Suprapubic skin (tissue), 4 donors: Measurements from ENCODE around the gene MAPKAPK3. TPM values are rescaled to one million over a fixed set of nuclear protein-coding genes. Genes with fewer than 3 reads are reported as not detected.

Experiments
- DNase-seq, 2 donors: peaks; one replicate each; pipeline ENCODE4 v3.0.0-alpha.2; 2019; ENCODE audit warnings: low spot score in 2 of 2
- H3K27ac ChIP-seq: fragments of 200-600 bp; sonication (generic); one replicate; pipeline ENCODE4 v1.5.1; 2019
- H3K27me3 ChIP-seq: fragments of 200-600 bp; sonication (generic); one replicate; pipeline ENCODE4 v1.5.1; 2019
- H3K36me3 ChIP-seq: fragments of 200-600 bp; sonication (generic); one replicate; pipeline ENCODE4 v1.5.1; 2019
- H3K4me1 ChIP-seq: fragments of 200-600 bp; sonication (generic); one replicate; pipeline ENCODE4 v1.5.1; 2019
- H3K4me3 ChIP-seq: fragments of 200-600 bp; sonication (generic); one replicate; pipeline ENCODE4 v1.5.1; 2019; ENCODE audit warnings: mild to moderate bottlenecking
- H3K9me3 ChIP-seq: fragments of 200-600 bp; sonication (generic); one replicate; pipeline ENCODE4 v1.5.1; 2019
- EP300 ChIP-seq: sonication (generic); formaldehyde crosslinking; IDR thresholded peaks from one replicate; pipeline ENCODE4 v1.6.1; 2017; ENCODE audit warnings: antibody characterized with exemption
- POLR2A ChIP-seq, 2 donors: fragments of 450-650 bp; IDR thresholded peaks; one replicate each; pipeline ENCODE4 v1.6.1; 2017; ENCODE audit warnings: antibody characterized with exemption in 2 of 2, mild to moderate bottlenecking in 2 of 2, moderate library complexity in 2 of 2
- POLR2AphosphoS5 ChIP-seq, 3 donors: sonication (generic); formaldehyde crosslinking; IDR thresholded peaks; one replicate each; pipeline ENCODE4 v1.6.1; 2017; ENCODE audit warnings: antibody characterized with exemption in 3 of 3
- WGBS: methylation state at CpG from one replicate; pipeline ENCODE4 v1.1.5; 2018; 5-methylcytosine and 5-hydroxymethylcytosine counted together
- total RNA-seq, 4 donors: library from RNA; depleted of rRNA; stranded (reverse); fragments of >200 nt; gene quantifications; one replicate each; pipeline ENCODE4 v1.1.0, GENCODE V29; 2016
- TF ChIP-seq, protein P1 (sequence below), 2 donors: fragments of 200-600 bp in 1 of 2; fragments of 450-650 bp in 1 of 2; sonication (generic) in 1 of 2; IDR thresholded peaks; one replicate each; pipeline ENCODE4 v1.5.1; 2016 to 2019; ENCODE audit warnings: antibody characterized with exemption in 2 of 2, mild to moderate bottlenecking in 1 of 2, moderate library complexity in 1 of 2

Gene MAPKAPK3
- 100 to 1,000 TPM in 2 of 4 donors, 10 to 100 TPM in 2; 71.5 to 120 (median 99.4) TPM for total RNA-seq

DNA sequence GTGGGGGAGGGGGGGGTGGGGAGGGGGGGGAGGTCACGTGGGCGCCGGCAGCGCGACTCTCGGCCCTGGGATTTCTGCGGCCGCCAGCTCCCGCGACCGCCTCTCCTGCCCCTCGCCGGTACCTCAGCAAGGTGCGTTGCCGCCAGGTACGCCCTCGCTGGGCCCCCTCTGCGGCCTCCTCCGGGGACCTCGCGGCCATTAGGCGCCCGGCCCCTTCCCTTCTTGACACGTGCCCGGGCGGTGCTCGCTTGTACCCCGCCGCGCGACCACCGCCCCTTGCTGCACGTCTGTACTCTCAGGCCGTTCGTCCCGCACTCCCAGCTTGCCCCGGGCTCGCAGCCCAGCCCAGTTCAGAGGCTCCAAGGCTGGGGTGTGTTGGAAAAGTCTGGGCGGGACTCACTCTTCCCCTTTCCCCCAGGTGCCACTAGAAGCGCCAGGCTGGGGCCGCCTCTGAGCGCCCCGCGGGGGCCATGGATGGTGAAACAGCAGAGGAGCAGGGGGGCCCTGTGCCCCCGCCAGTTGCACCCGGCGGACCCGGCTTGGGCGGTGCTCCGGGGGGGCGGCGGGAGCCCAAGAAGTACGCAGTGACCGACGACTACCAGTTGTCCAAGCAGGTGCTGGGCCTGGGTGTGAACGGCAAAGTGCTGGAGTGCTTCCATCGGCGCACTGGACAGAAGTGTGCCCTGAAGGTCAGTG, at the start of gene MAPKAPK3:
Gene MAPKAPK3 (plus strand): TSS at position 56 of the 696 bp plus-strand sequence. CDS start 415 bp downstream, at position 471.
- Histone ChIP-seq H3K36me3 (no peaks in the 10 kb centered on the region), H3K4me1 (peaks cover 64% of the 10 kb centered on the region), H3K9me3 (no peaks in the 10 kb centered on the region), H3K27me3 (no peaks in the 10 kb centered on the region), H3K27ac (peak within 1 kb of the TSS; percentile 88), H3K4me3 (peak within 1 kb of the TSS; percentile 79)
- peak in 1 of 3 donors; percentile 12 for TF ChIP-seq POLR2AphosphoS5 (IDR thresholded peaks at IDR 0.05)
- no peak for TF ChIP-seq EP300
- DNase-seq = peak in 1 of 2 donors; percentile 84
- 0% methylated on average over 8 of the region's 58 CpGs for WGBS

DNA sequence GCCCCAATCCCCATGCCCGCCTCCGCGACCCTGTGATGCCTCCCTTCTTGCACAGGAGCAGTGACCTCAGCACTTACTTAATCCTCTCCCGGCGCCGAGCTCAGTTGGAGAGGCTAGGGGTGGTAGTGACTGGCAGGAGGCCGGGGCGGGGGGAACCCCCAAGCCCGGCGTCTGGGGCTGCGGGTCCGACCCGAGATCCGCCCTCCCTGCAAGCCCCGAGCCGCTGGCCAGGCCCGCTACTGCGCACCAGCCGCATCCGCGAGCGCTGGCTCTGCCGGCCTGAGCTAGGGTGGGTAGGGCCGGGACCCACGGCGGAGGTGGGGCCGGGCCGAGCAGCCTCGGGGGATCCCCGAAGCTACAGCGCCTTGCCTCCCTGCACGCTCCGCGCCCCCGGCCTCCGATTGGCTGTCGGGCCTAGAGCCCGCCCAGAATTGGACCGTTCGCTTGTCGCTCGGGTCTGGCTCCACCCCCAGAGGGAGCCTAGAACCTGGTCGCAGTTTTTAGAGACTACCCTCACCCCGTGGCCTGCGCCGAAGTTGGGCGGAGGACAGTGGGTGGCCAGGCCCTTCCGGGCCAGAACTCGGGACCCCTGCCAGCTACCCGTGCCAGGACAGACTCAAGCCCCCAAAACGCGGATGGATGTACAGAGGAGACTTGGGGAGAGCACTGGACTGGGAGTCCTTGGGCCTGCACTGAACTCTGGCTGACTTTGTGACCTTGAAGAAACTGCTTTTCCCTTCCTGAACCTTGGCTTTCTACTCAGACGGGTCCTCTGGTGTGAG, 49.4 kb upstream of the MAPKAPK3 start, which contains the start of gene C3orf18:
Gene C3orf18 (minus strand): TSS at position 362 of the 782 bp plus-strand sequence. CDS start 2,048 bp downstream, outside the sequence.
- peaks cover 41% of the 10 kb centered on the region for H3K4me1 ChIP-seq
- peak within 1 kb of the TSS; percentile 67 for H3K4me3 ChIP-seq
- peak in 1 of 2 donors; percentile 12 for TF ChIP-seq POLR2A (IDR thresholded peaks at IDR 0.05)
- TF ChIP-seq POLR2AphosphoS5 (IDR thresholded peaks at IDR 0.05) = no peak
- TF ChIP-seq, protein P1, sequence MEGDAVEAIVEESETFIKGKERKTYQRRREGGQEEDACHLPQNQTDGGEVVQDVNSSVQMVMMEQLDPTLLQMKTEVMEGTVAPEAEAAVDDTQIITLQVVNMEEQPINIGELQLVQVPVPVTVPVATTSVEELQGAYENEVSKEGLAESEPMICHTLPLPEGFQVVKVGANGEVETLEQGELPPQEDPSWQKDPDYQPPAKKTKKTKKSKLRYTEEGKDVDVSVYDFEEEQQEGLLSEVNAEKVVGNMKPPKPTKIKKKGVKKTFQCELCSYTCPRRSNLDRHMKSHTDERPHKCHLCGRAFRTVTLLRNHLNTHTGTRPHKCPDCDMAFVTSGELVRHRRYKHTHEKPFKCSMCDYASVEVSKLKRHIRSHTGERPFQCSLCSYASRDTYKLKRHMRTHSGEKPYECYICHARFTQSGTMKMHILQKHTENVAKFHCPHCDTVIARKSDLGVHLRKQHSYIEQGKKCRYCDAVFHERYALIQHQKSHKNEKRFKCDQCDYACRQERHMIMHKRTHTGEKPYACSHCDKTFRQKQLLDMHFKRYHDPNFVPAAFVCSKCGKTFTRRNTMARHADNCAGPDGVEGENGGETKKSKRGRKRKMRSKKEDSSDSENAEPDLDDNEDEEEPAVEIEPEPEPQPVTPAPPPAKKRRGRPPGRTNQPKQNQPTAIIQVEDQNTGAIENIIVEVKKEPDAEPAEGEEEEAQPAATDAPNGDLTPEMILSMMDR (IDR thresholded peaks at IDR 0.05) = no peak
- H3K9me3 ChIP-seq = no peaks in the 10 kb centered on the region
- no peaks in the 10 kb centered on the region for H3K36me3 ChIP-seq
- no peaks in the 10 kb centered on the region for H3K27me3 ChIP-seq
- peak; percentile 96 to 97 for DNase-seq
- 10% methylated on average over 17 of the region's 53 CpGs for WGBS
- H3K27ac ChIP-seq = peak within 1 kb of the TSS; percentile 47

DNA sequence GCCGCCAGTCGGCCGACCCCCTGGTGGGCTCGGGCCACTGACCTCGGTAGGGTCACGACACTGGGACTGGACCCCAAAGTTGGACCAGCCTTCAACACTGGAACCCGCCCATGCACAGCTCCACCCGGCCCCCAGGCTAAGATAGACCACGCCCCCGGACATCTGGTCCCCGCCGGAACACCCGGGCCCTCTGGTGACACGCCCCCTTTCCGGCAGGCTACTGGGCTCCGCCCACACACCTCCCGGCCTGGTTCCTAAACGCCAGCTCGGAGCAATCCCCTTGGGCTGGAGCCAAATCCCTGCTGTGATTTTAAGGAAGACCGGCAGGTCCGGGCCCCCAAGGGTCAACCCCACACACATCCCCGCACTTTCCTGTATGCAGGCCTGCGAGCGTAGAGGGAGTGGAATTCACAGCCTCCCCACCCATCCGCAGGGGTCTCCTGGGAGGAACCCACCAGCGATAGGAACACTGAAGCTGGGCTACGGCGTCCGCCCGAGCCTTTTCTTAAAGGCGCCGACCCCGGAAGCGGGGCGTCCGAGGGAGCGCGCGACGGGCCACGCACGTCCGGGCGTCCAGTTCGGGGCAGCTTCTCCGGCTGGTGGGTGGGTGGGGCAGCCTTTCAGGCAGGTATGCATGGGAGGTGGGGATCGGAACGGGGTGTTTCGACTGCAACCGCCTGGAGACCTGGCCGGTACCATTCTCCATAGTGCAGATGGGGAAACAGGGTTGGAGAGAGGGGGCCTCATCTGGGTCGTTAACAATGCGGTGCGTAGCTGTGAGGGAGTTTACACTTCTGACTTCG, 47.8 kb upstream of the MAPKAPK3 start, which contains the start of gene HEMK1:
Gene HEMK1 (plus strand): TSS at position 576 of the 803 bp plus-strand sequence. CDS start 1,583 bp downstream, outside the sequence.
- TF ChIP-seq EP300 (no peak), POLR2A (IDR thresholded peaks at IDR 0.05) (peak in 1 of 2 donors; percentile 39), POLR2AphosphoS5 (IDR thresholded peaks at IDR 0.05) (peak in 2 of 3 donors; percentile 44 to 87)
- TF ChIP-seq, protein P1 (IDR thresholded peaks at IDR 0.05) = no peak
- DNase-seq = peak; percentile 99
- under 1% methylated on average over 37 of the region's 55 CpGs for WGBS

DNA sequence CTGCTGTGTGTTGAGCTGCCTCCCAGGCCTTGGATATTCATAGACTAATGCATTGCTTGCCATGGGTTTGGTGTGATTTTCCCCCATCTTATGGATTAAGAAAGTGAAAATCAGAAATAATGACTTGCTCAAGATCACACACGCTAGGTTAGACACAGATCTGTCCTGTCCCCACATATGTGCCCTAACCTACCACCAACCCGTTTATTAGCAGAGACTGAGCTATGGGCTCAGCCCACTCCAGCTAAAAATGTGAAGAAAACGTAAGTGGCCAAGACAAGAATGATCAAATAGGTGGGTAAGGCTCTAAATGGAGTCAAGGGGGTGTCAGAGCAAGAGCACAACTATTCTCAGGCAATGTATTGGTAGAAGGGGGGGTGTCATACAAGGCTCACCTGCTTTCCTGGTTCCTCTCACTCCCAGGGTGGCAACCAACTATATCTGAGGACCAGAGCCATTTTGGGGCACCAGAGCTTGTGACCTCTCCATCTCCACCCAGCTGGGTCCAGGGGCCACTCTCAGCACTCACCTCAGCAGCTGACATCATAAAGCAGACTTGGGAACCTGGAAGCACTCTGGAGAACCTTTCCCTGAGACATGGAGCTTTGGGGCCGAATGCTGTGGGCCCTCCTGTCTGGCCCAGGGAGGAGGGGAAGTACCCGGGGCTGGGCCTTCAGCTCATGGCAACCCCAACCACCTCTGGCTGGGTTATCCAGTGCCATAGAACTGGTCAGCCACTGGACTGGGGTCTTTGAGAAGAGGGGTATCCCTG, 46.3 kb upstream of the MAPKAPK3 start:
- WGBS = 77% methylated on average over 5 of the region's 5 CpGs
- no peaks in the 10 kb centered on the region for H3K9me3 ChIP-seq
- H3K36me3 ChIP-seq = peaks cover 3% of the 10 kb centered on the region
- no peak overlapping the region for H3K27ac ChIP-seq
- TF ChIP-seq POLR2AphosphoS5 (IDR thresholded peaks at IDR 0.05) (no peak), EP300 (no peak), POLR2A (IDR thresholded peaks at IDR 0.05) (no peak)
- TF ChIP-seq, protein P1 (IDR thresholded peaks at IDR 0.05) = no peak
- H3K4me3 ChIP-seq = no peak overlapping the region
- H3K4me1 ChIP-seq = peaks cover 65% of the 10 kb centered on the region
- no peak for DNase-seq
- H3K27me3 ChIP-seq = no peaks in the 10 kb centered on the region

More for the DNA sequence above, 47.8 kb upstream of the MAPKAPK3 start, which contains the start of gene HEMK1:
- peaks cover 52% of the 10 kb centered on the region for H3K4me1 ChIP-seq
- no peaks in the 10 kb centered on the region for H3K27me3 ChIP-seq
- peak within 1 kb of the TSS; percentile 84 for H3K27ac ChIP-seq
- H3K36me3 ChIP-seq = no peaks in the 10 kb centered on the region
- H3K4me3 ChIP-seq = peak within 1 kb of the TSS; percentile 67
- H3K9me3 ChIP-seq = no peaks in the 10 kb centered on the region

DNA sequence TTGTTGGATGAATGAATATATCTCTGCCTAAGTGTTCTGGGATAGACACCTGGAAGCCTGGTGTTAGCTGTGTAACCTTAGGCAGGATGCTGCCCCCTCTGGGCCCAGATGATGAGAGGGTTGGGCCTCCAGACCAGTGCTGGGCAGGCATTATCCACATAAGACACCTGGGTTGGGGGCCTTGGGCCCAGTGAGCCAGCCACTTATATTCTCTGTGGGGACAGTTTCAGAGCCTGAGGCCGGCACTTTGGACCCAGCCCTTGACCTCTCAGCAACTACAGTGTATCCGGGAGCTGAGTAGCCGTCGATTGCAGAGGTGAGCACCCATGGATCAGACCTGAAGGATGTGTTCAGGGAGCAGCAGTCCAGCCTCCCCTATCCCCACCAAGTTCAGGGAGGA, 45.5 kb upstream of the MAPKAPK3 start:
- Histone ChIP-seq H3K27me3 (no peaks in the 10 kb centered on the region), H3K4me3 (no peak overlapping the region), H3K27ac (no peak overlapping the region), H3K36me3 (peaks cover 3% of the 10 kb centered on the region), H3K4me1 (peaks cover 65% of the 10 kb centered on the region), H3K9me3 (no peaks in the 10 kb centered on the region)
- 85% methylated on average over 2 of the region's 4 CpGs for WGBS
- TF ChIP-seq POLR2A (IDR thresholded peaks at IDR 0.05) (no peak), POLR2AphosphoS5 (IDR thresholded peaks at IDR 0.05) (no peak), EP300 (no peak)
- DNase-seq = no peak
